GM18526 (cell line): Measurements from ENCODE around the gene HEYL.

Source experiments
- POLR2A ChIP-seq: IDR thresholded peaks from 3 replicates; pipeline ENCODE4 v1.6.1; 2011; ENCODE audit not compliant: insufficient read length; ENCODE audit errors: extremely low read depth

The HEYL gene

GRCh38 chr1:39639305-39640130, at the start of gene HEYL:
Gene HEYL (minus strand): TSS chr1:39639643. CDS start chr1:39639625, 18 bp downstream.
- TF ChIP-seq POLR2A, result no peak

- TF ChIP-seq POLR2A, result no peak
Observed at GRCh38 chr1:39689214-39689613, 49.8 kb upstream of the HEYL start.

GRCh38 chr1:39688706-39689105, 49.3 kb upstream of the HEYL start:
- TF ChIP-seq POLR2A, result no peak

DNA sequence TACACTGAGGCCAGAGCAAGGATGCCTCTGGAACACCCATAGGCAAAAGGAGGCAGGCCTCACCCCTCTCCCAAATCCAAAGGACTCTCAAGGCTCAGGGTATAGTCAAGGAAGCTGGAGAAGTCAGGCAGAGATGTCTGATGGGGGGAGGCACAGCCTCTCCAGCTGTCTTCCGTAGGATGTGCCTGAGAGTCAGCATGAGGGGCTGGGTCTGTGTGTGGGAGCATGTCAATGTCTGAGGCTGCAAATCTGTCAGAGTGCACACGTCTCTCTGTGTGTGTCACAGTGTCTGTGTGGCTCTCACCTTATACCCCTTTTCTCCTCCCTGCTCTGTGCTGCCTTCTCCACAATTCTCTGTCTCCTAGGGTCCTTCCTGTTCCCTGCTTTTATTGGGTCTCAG, 47.8 kb upstream of the HEYL start:
- TF ChIP-seq POLR2A, result no peak

GRCh38 chr1:39685071-39685470, 45.6 kb upstream of the HEYL start:
- no peak for TF ChIP-seq POLR2A

- no peak for TF ChIP-seq POLR2A
Observed at GRCh38 chr1:39684313-39684664, 44.8 kb upstream of the HEYL start.

DNA sequence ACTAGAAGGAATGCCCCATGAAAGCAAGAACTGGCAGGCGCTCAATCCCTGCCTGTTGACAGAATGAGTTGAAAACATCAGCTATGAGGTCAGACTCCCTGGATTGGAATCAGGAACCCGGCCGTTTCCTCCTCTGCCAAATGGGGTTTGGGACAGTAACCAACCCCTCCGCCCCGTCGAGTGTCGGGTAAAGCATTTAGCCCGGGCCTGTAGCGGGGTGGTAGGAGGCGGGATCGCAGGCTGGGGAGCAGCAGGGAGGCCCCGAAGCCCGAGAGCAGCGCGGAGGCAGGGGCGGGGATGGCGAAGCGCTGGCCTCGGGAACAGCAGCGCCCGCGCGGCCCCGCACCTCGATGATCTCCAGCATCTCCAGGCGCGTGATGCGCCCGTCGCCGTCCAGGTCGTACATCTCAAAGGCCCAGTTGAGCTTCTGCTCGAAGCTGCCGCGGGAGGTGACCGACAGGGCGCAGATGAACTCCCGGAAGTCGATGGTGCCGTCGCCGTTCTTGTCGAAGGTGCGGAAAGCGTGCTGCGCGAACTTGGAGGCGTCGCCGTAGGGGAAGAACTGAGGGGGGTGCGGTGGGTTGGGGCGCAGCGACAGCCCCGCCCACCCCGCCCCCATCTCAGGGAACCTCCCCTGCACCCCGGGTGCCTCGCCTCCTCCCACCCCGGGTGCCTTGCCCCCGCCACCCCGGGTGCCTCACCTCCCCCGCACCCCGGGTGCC, 44.3 kb upstream of the HEYL start:
- no peak for TF ChIP-seq POLR2A

GRCh38 chr1:39681999-39682398, 42.6 kb upstream of the HEYL start:
- no peak for TF ChIP-seq POLR2A

DNA sequence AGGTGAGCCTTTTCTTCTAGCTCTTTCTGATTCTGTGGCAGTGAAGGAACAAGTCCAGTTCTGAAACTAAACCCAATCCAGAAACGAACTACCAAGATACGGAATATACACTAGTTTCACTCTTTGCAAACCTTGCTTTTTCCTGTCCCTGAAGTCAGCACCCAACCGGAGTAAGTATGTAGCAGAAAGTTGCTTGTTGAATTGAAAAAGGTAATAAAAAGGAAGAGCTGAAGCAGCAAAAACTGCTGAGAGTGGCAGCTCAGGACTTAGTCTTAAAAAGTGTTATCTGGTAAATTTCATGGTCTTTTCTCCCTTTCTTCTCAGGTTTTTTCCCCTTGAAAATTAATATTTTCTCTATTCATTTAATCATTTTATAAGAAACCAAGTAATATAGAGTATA, 41.9 kb upstream of the HEYL start:
- no peak for TF ChIP-seq POLR2A

- TF ChIP-seq POLR2A, result no peak
Observed at GRCh38 chr1:39680751-39681150, 41.3 kb upstream of the HEYL start.

DNA sequence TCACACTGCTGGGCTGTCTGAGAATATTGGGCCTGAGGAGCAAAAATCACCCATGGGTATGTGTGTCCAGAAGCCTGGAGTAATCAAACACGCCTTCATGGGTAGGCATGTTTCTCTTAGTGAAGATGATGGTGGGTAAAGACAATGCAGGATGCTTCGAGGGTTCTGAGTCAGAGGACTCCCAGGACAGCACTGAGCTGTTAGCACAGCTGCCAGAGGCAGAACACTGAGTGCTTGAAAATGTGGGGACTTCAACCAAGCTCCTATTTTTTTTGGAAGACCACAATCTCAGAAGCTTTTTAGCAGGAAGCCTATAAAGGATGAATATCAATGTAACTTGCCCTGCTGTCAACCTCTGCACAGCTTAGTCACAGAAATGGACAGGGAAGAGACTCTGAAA, 40.4 kb upstream of the HEYL start:
- TF ChIP-seq POLR2A, result no peak

- TF ChIP-seq POLR2A, result no peak
Observed at GRCh38 chr1:39678889-39679288, 39.4 kb upstream of the HEYL start.

DNA sequence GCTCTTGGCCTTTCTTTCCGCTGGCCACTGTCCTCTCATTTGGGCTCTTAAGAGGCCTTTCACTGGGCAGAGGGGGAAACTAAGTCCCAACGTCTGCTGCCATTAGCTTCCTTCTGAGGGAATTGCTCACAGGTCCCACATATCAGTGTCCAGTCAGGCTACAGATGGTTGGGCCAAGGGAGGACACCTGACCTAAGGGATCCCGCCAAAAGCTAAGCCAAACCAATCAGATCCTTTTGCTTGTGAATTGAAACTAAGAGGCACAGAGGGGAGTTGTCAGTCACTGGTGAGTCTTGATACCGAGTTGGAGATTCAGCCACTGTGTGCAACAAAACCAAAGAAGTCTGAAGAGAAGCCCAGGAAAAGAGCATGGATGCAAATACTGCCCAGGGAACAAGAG, 38.2 kb upstream of the HEYL start:
- no peak for TF ChIP-seq POLR2A

- TF ChIP-seq POLR2A, result no peak
Observed at GRCh38 chr1:39676948-39677548, 37.6 kb upstream of the HEYL start.

GRCh38 chr1:39675220-39675619, 35.8 kb upstream of the HEYL start:
- TF ChIP-seq POLR2A, result no peak

DNA sequence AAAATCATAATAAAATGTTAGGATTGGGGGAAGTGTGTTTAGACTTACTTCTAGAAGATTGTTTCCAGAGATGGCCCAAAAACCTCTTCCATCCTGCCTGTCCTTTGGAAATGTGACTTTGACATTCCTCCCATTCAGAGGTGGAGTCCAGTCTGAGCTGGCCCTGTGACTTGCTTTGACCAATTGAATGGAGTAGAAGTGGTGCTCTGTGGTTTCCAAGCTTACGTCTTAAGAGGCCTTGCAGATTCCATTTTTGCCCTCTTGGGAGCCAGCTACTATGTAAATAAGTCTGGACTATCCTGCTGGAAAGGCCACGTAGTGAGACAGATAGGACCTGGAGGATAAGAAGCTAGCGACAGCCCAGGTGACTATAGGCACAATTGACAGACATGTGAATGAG, 33.8 kb upstream of the HEYL start:
- no peak for TF ChIP-seq POLR2A

DNA sequence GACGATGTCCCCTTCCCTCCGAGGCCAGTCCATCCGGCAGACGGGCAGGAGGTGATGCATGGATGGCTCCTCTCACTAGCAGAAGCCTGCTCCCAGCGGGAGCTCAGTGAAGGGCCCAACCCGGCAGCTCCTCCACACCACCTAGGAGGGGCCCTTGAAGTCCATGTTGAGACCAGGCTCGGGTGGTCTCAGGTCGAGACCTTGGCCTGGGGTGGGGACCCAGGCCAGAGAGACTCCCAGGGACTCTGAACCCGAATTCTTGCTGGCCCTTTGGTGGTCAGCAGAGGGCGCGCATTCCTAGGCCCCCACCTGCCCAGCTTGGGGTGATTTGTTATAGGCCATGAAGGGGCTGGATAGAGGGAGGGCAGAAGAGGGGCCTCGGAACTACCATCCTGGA, 33.1 kb upstream of the HEYL start:
- TF ChIP-seq POLR2A, result no peak
